Glomerular endothelial cell (primary cell): ENCODE data around the gene SUPT3H. TPM values are rescaled to one million over a fixed set of nuclear protein-coding genes. Genes with fewer than 3 reads are reported as not detected.

Experiments used
- DNase-seq: peaks from one replicate; pipeline ENCODE4 v3.0.0-alpha.2; 2011; ENCODE audit warnings: low read depth, low spot score; ENCODE audit errors: extremely low read depth
- total RNA-seq: library from RNA; depleted of rRNA; stranded (reverse); fragments of >200 nt; gene quantifications from 2 replicates; pipeline ENCODE4 v1.2.3, GENCODE V29; 2015

The SUPT3H gene
- 4.2 and 7.7 TPM in 2 replicates for total RNA-seq

DNA sequence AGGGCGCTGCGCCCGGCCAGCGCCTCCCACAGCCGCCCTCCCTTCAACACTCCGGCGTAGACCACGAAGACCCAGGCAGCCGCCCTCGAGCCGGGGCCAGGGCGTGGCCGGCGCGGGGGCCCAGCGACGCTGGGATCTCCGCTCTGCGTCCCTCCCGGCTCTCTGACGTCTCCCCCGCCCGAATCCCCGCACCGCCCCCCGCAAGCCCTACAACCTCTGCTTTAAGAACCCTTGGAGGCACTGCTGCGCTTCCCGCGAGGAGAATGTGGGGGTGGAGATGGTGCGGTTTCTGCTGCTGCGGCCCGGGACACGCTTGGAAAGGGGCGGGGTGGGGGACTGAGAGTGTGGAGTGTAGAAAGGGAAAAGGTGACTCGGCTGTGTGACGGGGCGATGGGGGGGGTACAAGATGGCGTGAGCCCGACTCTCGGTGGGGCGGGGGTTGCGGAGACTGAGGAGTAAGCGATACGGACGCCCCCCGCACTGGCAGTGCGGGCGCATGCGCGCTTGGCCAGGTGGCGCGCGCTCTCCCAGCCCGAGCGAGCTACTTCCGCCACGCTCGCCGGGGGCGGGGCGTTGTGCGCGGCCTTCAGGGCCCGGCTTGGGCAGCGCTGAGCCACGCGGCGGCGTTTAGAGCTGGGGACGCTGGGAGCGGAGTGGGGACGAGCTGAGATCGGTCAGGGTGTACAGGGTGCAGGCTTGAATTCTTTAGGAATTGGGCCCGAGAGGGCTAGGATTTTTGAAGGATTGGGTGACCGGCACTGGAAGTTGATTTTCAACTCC, at the start of gene SUPT3H:
SUPT3H (minus strand) TSS at position 381 of the 780 bp plus-strand sequence.
- DNase-seq = no peak

DNA sequence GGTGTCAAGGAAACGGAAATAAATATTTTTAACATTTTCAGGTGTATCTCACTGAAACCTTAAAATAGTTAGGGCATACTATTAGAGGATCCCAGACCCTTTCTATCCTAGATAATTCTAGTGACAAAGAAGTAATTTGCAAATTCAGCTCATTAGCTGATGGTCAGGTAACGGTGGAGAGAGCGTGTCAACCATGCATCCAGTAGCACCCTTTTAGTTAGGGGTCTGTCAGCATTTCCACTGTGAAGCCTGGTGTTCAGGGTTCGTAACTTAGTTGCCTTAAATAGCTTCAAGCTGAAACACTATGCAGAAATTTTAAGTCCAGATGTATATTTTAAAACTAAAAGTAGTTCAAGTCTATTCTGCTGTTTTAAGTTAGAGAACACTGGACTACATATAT, 48.5 kb upstream of the SUPT3H start:
- DNase-seq = no peak

DNA sequence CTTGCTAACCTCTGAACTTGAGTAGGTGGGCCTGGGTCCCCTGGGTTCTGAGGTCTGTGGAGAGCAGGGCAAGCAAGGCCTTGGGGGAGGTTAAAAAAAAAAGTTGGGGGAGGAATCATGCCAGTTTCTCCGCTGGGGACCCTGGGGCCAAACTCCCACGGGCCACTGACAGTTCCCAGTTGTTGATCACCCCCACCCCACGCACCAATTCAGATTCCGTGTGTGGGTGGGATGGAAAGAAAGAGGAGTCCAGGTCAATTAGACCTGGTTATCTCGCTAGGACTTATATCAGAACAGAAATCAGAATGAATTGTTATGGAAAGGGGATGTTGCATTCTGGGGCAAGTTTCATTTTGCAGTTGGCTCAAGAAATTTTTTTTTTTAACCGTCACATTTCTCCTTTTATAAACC, 46.7 kb upstream of the SUPT3H start:
- DNase-seq = no peak

DNA sequence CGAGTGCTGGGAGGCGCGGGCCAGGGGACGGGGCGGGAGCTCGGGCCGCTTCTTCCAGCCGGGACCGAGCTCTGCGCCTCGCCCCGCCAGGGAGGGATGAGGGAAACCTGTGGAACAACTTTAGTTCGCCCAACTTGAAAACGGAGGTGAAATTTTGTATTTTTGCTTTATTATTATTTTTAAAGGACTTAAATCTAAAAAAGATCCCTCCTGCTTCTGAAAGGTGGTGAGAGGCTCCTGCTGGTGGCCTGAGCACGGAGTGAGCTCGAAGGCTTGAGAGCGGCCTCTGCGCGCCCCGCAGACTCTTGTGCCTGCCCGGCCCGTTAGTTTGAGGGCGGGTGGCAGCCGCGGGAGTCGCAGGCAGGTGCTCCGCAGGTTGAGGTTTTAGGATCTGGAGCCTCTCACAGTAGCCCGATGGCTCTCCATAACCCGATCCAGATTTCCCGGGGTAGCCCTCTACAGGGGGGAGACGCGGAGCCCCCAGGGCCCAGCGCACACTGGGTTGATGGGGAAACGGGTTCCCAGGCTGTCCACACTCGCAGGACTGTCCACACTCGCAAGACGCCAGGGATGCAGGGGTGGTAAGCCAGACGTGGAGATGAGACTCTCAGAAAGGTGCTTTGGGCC, 46.2 kb upstream of the SUPT3H start:
- DNase-seq = no peak

DNA sequence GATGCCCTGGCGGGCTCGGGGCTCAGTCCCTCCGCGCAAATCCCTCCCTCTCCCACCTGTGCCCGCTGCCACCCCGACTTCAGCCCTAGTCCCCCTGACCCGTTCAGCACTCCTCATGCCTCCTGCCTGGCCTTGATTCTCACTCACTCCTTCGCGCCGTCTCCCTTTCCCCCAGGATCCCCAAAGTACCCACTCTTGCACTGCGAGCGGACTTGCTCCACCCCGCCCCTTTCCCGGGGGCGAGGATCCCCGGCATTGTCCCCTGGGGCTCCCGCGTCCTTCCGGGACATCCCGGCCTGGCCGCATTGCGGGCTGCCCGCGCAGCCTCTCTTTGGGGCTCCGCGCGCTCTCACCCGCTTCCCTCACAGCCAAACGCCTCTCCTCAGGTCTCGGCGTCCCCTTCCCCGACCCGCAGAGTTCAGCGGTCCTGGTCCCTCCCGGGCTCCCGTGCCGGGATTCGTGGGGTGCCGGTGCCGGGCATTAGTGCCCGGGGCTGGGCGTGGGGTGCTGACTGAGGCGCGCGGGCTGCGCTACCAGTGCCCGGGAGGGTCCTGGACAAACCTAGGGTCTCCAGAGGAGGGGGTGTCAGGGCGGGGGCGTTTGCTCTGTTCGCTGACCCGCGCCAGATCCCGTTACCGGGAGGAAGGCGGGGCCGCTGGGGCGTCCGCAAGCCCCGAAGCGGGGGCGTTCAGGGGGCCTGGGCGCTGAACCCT, 45.5 kb upstream of the SUPT3H start:
- no peak for DNase-seq

DNA sequence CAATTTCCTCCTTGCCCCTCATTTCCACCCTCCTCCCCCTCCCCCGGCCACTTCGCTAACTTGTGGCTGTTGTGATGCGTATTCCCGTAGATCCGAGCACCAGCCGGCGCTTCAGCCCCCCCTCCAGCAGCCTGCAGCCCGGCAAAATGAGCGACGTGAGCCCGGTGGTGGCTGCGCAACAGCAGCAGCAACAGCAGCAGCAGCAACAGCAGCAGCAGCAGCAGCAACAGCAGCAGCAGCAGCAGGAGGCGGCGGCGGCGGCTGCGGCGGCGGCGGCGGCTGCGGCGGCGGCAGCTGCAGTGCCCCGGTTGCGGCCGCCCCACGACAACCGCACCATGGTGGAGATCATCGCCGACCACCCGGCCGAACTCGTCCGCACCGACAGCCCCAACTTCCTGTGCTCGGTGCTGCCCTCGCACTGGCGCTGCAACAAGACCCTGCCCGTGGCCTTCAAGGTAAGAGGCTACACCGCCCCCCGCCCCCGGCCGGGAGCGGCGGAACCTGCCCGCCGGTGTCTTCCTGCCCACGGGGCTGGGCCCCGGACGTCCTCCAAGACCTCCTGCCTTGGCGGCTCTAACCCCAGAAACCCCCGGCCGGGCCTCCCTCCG, 44.9 kb upstream of the SUPT3H start:
- no peak for DNase-seq

DNA sequence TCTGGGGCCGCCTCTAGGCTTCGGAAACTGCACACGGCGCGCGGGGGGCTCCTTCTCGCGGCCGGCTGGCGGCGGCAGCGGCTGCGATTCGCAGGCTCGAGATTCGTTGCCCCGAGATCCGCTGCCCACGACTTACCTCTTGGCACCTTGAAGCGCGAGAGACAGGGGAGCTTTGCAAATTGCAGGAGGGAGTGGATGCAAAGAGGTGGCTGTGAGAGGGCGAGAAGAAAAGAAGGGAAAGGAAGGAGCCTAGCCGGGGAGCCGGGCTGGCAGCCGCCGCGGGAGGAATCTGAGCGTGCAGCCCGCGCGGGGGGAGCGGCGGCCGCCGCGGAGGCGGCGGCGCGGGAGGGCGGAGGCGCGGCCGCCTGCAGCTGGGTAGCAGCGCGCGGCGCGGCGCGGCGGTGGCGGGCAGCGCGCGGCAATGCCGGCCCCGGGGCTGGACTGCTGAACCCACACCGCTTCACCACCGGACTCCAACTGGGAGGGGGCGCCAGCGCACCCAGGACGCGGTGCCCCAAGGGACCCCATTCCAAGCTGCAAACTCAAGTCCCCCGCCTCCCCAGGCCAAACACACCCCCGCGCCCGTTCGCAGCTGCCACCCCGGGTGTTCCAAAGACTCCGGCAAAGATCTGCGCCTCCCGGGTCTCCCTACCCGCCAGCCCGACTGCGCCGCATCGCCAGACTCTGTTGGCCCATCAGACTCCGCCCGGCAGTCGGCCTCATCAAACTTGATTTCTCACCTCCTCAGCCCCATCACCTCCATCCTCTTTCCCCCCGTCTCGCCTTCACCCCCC, 44.2 kb upstream of the SUPT3H start:
- no peak for DNase-seq

DNA sequence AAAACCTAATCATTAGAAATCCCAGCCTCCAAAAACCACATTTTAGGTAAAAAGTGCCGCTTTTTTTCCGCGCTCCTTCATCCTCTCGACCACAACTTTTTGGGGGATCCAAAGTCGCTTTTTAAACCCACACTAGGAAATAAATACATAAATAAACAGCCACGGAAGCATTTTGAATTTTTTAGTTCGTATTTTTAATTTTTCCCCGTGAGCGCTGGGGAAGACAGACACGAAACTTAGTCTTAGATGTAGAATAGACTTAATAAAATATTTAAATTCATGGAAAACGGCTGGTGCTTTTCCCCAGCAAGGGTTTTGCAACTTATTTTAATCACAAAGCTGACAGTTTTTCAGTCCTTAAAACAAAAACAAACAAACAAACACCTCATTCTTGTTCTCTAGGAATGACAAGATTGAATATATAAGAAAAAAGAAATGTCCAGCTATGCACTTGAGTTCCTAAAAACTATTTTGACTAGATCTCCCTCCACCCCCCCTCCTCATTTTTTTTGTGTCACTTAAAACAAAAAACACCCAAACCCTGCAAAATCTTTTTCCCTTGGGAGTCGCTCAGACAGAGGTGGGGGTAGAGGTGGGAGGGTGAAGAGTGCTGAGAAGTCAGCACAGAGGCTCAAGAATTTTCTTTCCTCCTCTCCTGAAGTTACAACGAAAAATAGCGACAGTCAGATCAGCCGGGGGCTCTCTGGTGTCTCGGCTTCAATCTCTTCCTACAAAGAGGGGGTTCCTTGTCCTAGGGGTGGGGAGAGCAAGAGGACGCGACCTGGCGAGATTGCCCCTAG, 43.4 kb upstream of the SUPT3H start:
- DNase-seq = no peak

DNA sequence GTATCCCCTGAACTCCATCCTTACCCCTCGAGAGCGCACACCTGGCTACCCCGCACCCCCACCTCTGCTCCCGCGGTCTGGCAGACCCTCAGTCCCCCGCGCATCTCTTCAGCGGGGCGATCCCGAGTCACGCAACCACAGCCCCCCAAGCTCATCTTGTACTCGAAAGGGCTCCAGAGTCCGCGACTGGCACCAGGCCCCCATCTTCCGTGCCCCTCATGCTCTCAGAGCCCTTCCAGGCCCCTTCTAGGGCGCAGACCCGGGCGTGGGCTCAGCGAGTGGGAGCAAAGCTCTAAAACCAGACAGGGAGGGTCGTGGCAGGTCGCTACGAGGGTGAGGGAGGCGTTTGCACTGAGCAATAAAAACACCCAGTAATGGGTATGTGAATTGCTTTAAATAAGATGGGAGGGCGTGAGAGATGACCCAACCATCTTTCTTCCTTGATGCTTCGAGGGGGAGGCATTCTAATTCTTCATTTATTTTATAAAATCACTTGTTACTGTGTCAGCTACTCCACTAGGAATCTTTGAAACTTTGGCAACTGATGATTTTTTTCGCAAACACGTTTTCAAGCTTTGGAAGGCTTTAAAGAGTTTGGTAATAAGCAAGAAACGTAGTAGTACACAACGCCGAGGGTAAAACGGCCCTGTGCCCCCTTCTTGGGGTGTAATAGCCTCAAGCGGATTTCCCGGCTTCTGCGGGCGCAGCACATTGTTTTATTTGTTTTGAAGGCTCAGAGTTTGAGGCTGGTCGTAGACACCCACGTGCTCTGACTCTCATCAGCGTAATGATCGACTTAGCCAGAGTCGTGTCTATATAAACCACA, 42.6 kb upstream of the SUPT3H start:
- DNase-seq = no peak

DNA sequence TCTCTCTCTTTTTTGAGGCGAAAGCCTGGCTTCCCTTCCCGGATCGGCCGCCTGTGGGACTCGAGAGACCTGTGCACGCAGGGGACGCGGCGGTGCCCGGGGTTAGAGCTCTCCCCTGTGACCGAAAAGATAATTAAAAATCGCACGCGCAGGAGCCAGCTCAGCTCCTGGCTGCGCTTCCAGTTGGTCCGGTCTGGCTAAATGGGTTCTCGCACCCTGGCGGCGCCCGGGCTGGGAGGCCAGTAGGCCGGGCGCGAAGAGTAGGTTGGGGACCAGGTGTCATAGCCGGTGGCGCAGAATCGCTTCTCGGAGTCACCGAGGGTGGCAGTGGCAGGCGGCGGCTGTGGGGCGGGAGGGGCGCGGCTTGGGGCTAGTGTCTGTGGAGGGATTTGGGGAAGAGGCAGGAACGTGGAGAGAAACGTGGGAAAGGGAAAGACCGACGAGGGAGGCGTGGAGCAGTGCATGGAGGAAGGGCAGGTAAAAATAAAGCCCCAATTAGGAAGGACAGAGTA, 41.9 kb upstream of the SUPT3H start:
- no peak for DNase-seq

DNA sequence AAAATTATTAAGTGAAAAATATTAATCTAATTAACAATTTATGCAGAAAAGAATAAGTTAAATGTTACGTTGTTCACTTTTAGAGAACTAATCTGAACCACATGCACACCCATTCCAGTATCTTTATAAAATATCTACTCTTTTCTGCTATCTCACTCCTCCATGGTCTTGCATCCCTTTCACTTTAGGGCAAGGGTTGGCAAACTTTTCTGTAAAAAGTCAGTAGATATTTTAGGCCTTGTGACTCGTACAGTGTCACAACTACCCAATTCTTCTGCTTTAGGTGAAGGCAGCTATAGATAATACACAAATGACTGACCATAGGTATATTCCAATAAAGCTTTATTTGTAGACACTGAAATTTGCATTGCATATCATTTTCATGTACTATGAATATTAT, 39.7 kb upstream of the SUPT3H start:
- no peak for DNase-seq

DNA sequence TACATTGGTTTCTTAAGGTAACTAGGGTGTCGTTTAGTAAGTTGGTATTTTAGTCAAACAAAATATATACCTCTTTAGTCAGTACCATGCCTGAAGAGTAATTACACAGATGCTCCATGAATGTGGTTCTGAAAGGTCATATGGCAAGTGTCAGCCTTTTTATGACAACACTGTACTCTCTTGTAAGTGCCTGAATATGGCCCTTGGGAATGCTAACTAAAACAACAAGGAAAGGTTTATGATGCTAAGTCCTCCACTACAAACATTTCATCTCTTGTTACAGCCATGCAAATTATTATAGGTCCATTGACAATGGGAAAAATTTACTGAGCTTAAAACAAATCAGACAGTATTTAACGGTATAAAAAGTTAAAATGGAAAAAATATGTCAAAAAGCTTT, 39.0 kb upstream of the SUPT3H start:
- DNase-seq = no peak

DNA sequence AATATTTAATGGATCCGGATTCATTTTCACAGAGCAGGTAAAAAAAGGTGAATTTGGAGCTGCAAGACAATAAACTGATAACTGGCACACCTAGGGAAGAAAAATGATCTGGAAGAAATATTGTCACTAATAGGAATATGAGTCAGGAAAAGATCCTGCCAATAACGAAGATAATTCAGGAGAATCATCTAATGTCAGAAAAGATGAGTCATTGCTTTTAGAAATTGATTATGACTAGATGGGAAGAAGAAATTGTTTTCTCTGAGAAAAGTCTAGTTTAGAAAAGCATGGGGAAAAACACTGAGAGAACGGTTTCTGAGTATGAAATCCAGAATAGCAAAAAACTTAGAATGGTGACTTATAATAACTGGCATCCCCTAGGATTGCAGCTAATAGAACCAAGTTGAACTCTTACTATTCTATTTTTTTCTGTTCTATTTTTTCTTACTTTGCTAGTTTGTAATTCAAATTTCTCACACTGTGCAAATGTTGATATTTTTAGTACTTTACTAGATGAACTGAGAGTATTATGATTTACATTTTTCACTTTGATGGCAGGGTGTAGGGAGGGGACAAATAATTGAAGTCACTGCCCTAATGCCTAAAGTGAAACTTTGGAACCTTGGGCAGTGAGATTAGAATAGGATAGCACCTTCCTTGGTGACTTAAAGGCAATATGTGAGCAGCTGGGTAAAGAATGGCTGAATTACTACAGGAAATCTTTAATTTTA, 38.2 kb upstream of the SUPT3H start:
- DNase-seq = no peak

DNA sequence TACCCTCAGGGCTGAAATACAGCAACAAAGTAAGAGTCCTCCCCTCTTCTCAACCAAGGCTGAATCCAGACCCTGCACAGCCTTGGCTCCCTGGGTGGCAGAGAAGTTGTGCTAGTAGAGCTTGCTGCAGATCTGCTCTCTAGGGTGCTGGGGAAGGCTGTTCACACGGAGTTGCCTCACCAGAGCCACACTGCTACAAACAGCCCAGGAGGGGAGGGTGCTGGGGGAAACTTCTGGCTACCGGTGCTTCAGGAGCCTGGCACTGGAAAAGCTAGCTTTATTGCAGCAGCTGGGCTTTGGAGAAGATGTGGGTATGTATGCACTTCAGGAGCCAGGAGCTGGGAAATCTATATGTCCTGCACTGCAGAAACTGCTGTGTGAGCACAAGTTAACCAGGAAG, 37.6 kb upstream of the SUPT3H start:
- DNase-seq = no peak

DNA sequence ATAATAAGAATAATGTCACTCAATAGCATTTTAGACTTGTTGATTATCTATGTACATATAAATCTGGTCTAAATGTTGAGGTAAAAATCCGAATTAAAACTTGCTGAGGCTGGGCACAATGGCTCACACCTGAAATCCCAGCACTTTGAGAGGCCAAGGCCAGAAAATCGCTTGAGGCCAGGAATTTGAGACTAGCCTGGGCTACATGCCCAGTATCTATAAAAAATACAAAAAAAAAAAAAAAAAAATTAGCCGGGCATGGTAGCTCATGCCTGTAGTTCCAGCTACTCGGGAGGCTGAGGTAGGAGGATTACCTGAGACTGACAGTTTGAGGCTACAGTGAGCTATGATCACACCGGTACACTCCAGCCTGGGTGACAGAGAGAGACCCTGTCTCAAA, 34.2 kb upstream of the SUPT3H start:
- no peak for DNase-seq

DNA sequence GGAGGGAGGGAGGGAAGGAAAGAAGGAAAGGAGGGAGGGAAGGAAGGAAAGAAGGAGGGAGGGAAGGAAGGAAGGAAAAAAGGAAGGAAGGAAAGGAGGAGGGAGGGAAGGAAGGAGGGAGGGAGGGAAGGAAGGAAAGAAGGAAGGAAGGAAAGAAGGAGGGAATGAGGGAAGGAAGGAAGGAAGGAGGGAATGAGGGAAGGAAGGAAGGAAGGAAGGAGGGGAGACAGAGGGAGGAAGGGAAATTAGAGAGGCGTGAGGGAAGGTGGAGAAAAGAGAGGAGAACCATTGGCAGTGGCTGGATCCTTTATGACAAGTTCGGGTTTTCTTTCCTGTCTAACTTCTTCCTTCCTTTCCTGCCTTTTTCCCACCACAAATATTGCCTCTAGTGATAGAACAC, 22.3 kb upstream of the SUPT3H start:
- no peak for DNase-seq

DNA sequence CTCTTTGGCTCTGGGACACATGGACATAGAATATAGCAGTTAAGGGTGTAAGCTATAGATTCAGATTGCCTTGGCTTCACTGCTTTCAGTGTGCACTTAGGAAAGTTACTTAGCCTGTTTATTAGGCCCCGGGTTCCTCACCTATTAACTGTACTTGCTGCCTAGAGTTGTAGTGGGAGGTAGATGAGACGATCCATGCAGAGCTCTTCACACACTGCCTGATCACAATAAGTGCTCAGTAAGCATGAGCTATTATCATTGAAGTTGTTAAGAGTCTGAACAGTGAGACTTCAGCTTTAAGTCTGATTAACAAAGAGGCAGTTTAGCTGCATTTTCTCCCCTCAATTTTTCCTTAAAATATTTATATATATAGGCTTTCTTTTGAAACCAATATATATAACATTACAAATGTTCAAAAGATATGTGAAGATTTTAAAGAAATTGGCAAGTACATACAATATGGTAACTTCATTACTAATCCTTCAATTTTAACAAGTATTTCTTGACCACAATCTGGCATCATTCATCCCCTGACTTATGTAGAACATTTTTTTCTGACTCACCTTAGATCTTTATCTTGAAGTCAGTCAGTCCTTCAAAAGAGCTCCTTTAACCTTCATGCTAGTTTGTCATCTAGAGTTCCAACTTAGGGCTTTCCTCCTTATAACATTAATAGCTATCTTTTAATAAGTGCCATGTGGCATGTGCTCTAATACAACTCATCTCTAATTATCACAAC, 20.5 kb upstream of the SUPT3H start:
- no peak for DNase-seq
